C1 segment of cervical spinal cord (tissue), 14 donors: ENCODE measurements around the gene PLLP.

Experiments
- DNase-seq, 14 donors: peaks; one replicate each; lab custom pipeline; 2025; lab: John Stamatoyannopoulos, UW

Gene PLLP

GRCh38 chr16:57284209-57284951 lies at the start of gene PLLP:
TSS of gene PLLP (minus strand) at chr16:57284672. CDS start at chr16:57284540, 132 bp downstream.
- DNase-seq, result peak in 6 of 14 donors; percentile 25 to 65 (median 62)

GRCh38 chr16:57333402-57333801 lies 48.9 kb upstream of the PLLP start:
- no peak for DNase-seq

GRCh38 chr16:57331355-57331754 lies 46.9 kb upstream of the PLLP start:
- no peak for DNase-seq

- no peak for DNase-seq
Measured at GRCh38 chr16:57329718-57330327, 45.4 kb upstream of the PLLP start.

- DNase-seq, result no peak
Measured at GRCh38 chr16:57325458-57325857, 41.0 kb upstream of the PLLP start.

- no peak for DNase-seq
Measured at GRCh38 chr16:57324749-57325148, 40.3 kb upstream of the PLLP start.

GRCh38 chr16:57319646-57320045 lies 35.2 kb upstream of the PLLP start:
- DNase-seq, result no peak

- no peak for DNase-seq
Measured at GRCh38 chr16:57318240-57318970, 33.9 kb upstream of the PLLP start.

GRCh38 chr16:57316390-57317017 lies 32.0 kb upstream of the PLLP start:
- peak in 1 of 14 donors; percentile 20 for DNase-seq

- DNase-seq, result no peak
Measured at GRCh38 chr16:57315416-57315815, 30.9 kb upstream of the PLLP start.

- DNase-seq, result no peak
Measured at GRCh38 chr16:57314161-57314785, 29.8 kb upstream of the PLLP start.

GRCh38 chr16:57313509-57313908 lies 29.0 kb upstream of the PLLP start:
- DNase-seq, result no peak

GRCh38 chr16:57310801-57311200 lies 26.3 kb upstream of the PLLP start:
- no peak for DNase-seq

- DNase-seq, result no peak
Measured at GRCh38 chr16:57308041-57308440, 23.6 kb upstream of the PLLP start.

- DNase-seq, result no peak
Measured at GRCh38 chr16:57307365-57307764, 22.9 kb upstream of the PLLP start.

- no peak for DNase-seq
Measured at GRCh38 chr16:57306676-57307341, 22.3 kb upstream of the PLLP start.

- peak in 7 of 14 donors; percentile 17 to 79 (median 48) for DNase-seq
Measured at GRCh38 chr16:57305159-57305811, 20.8 kb upstream of the PLLP start.

GRCh38 chr16:57304169-57305061 lies 19.9 kb upstream of the PLLP start:
- DNase-seq, result no peak

GRCh38 chr16:57303910-57304168 lies 19.4 kb upstream of the PLLP start:
- DNase-seq, result no peak
